ENCODE results near the gene NMNAT2.

GRCh38 chr1:183304440-183305107 is 113.6 kb downstream of the NMNAT2 start:
- no peak for TF ChIP-seq EZH2 (IDR thresholded peaks at IDR 0.05; ENCODE audit: insufficient read depth, low read length)
- TF ChIP-seq CTCF (IDR thresholded peaks at IDR 0.05; ENCODE audit: insufficient read depth, low read depth, low read length) = no peak
